ENCODE measurements around the gene AOAH. TPM values are rescaled to one million over a fixed set of nuclear protein-coding genes. Genes with fewer than 3 reads are reported as not detected.
"Not testable (repeated sequence)": the region's sequence is repeated elsewhere in the genome, so short reads cannot be mapped to it uniquely, and the experiment has no call there.

The AOAH gene
- total RNA-seq, 1 experiment from 2014 or later, result 1.3 TPM

DNA sequence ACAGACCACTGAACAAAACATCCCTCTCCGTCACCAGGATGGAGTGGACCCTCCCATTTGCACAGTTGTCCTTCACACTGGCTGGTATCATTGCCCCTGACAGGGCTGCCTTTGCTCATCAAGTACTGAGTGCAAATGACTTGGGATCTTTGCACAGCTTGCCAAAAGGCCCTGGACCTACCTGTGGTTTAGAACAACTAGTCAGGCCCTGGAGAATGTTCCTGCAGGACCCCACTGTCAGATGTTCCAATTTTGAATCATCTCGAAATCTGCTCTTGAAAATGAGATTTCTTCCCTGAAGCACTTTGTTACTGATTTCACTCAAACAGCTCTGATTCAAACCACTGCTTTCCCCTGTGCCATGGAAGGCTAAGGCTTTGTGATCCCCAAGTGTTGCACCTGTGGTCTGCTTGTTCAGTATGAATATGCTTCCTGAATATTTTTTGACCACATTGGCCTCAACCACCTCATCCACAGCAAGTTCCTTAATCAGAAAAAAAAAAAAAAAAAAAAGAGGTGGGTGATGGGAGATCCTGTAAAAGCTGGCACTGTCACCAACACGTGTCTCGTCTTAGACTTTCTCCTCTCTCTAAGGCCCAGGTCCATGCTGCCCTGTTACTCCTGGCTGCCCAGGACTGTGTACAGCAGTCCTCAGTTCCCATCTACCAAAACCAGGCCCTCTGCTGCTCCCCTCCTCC, 2.7 kb upstream of the AOAH start:
- no peaks in the 10 kb centered on the region for H3K27me3 ChIP-seq
- DNase-seq, result peak in 1 of 2 experiments; percentile 40
- no peak overlapping the region for H3K27ac ChIP-seq
- no peaks in the 10 kb centered on the region for H3K4me1 ChIP-seq
- no peaks in the 10 kb centered on the region for H3K36me3 ChIP-seq
- H3K9me3 ChIP-seq (replicated peaks), result 0 out of 2 replicates have a peak, but pooled peaks cover 2% of the 10 kb centered on the region
- H3K4me3 ChIP-seq, result no peak overlapping the region

GRCh38 chr7:36726311-36726710, 2.0 kb upstream of the AOAH start:
- H3K9me3 ChIP-seq (replicated peaks), result 0 out of 2 replicates have a peak, but pooled peaks cover 2% of the 10 kb centered on the region
- H3K4me1 ChIP-seq, result no peaks in the 10 kb centered on the region
- H3K36me3 ChIP-seq, result no peaks in the 10 kb centered on the region
- DNase-seq, result no peak
- no peak overlapping the region for H3K27ac ChIP-seq
- H3K4me3 ChIP-seq, result no peak overlapping the region
- H3K27me3 ChIP-seq, result no peaks in the 10 kb centered on the region

DNA sequence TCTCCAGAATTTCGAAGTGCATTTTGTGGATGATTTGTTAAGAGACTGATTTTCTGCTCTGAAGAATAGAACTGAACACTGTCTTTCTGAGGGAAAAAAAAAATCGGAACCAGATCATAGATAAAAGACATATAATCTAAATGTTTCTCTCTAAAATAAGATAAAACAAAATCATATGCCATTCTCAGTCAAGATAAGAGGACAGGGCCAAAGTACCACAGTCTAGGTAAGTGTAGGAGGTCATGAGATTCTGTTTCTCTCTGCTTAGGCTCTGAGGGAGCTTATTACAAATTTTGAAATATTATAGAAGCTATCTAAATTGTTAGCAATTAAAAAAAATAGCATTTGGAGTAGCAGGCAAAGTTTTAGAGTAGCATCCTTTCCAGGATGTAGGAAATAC, 702 bp upstream of the AOAH start:
- Histone ChIP-seq H3K4me1 (no peaks in the 10 kb centered on the region), H3K36me3 (no peaks in the 10 kb centered on the region), H3K27me3 (no peaks in the 10 kb centered on the region), H3K9me3 (replicated peaks) (0 out of 2 replicates have a peak, but pooled peaks cover 2% of the 10 kb centered on the region), H3K4me3 (no peak overlapping the region), H3K27ac (no peak overlapping the region)
- DNase-seq, result no peak

DNA sequence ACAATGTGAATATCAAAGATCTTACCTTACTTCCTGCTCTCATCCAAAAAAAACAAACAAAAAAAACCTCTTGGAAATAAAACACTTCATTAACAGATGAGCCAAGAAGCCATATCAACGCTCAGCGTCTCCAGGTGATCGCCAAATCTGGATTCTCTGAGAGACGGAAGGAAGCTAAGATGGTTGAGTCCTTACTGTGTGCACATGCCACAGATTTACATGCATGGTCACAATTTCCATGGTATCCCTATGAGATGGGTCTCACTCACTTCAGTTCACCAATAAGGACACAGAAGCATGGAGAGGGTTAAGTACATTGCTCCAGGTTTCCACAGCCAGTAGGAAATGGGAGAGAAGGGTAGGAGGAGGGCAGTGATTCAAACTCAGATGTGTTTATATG, 1.0 kb downstream of the AOAH start:
- no peaks in the 10 kb centered on the region for H3K4me1 ChIP-seq
- no peak for DNase-seq
- H3K4me3 ChIP-seq, result no peak overlapping the region
- H3K27me3 ChIP-seq, result no peaks in the 10 kb centered on the region
- H3K9me3 ChIP-seq (replicated peaks), result 0 out of 2 replicates have a peak, but pooled peaks cover 1% of the 10 kb centered on the region
- no peaks in the 10 kb centered on the region for H3K36me3 ChIP-seq
- no peak overlapping the region for H3K27ac ChIP-seq

- no peaks in the 10 kb centered on the region for H3K27me3 ChIP-seq
- no peaks in the 10 kb centered on the region for H3K36me3 ChIP-seq
- no peaks in the 10 kb centered on the region; the same call in 1 of the 2 replicates for H3K9me3 ChIP-seq (replicated peaks)
- no peaks in the 10 kb centered on the region for H3K4me1 ChIP-seq
- H3K27ac ChIP-seq, result no peak overlapping the region
- no peak overlapping the region for H3K4me3 ChIP-seq
- no peak for DNase-seq
Observed at GRCh38 chr7:36719083-36719632, 5.1 kb downstream of the AOAH start.

GRCh38 chr7:36717586-36717985, 6.7 kb downstream of the AOAH start:
- Histone ChIP-seq H3K9me3 (replicated peaks) (peaks cover 3% of the 10 kb centered on the region; the same call in 1 of the 2 replicates), H3K27me3 (no peaks in the 10 kb centered on the region), H3K36me3 (no peaks in the 10 kb centered on the region), H3K4me1 (no peaks in the 10 kb centered on the region), H3K27ac (no peak overlapping the region), H3K4me3 (no peak overlapping the region)
- no peak for DNase-seq

DNA sequence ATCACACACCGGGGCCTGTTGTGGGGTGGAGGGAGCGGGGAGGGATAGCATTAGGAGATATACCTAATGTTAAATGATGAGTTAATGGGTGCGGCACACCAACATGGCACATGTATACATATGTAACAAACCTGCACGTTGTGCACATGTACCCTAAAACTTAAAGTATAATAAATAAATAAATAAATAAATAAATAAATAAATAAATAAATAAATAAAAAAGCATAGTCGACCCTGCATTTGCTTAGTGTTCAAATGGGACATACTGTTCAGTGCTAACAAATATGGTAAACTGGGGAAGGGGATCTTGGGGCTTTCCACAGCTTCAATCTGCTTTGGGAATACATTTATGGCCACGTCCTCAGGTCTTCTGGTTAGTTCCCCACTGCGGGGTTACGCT, 7.5 kb downstream of the AOAH start:
- H3K27me3 ChIP-seq; H3K27ac ChIP-seq; DNase-seq; H3K9me3 ChIP-seq (replicated peaks); H3K4me3 ChIP-seq; H3K36me3 ChIP-seq; H3K4me1 ChIP-seq: not testable (repeated sequence)

DNA sequence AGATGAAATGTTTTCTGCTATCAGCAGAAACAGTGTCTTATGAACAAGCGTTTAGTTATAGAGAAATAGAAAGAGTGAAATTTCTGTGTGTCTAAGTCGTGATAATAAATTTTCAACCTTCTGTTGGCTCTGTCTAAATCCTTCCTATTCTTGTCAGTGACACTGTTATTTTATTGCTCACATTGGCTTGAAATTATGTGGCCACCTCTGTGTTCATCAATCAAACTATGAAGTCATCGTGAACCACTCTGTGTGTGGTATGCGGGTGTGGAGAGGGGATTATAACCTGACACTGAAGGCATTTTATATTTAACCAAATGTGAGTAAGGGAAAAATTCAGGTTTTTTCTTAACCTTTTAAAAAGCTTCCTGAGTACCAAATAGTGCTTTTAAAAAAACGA, 12.3 kb downstream of the AOAH start:
- Histone ChIP-seq H3K4me3 (no peak overlapping the region), H3K27me3 (no peaks in the 10 kb centered on the region), H3K27ac (peak overlapping the region; percentile 36), H3K4me1 (peaks cover 12% of the 10 kb centered on the region), H3K36me3 (no peaks in the 10 kb centered on the region), H3K9me3 (replicated peaks) (peaks cover 3% of the 10 kb centered on the region; the same call in 1 of the 2 replicates)
- DNase-seq, result peak; percentile 34 to 54

DNA sequence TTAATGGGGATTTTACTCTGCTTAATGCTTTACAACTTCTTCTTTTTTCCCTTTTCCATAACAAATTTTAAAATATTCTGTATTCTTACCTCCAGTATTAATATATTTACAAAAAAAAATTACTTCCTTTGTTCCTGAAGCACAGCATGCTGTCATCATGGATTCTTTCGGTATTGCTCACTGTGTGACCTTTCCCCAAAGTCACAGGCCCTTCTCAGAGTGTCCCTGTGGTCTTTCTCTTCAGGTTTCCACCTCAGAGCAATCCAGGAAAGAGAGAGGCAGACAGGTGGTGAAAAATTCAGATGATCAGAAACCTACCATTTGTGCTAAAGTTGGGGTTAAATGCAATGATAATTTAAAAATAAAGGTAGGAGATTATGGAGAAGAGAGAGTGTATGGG, 13.0 kb downstream of the AOAH start:
- Histone ChIP-seq H3K36me3 (no peaks in the 10 kb centered on the region), H3K27ac (peak overlapping the region; percentile 36), H3K4me3 (no peak overlapping the region), H3K27me3 (no peaks in the 10 kb centered on the region), H3K9me3 (replicated peaks) (peaks cover 6% of the 10 kb centered on the region; the same call in 1 of the 2 replicates), H3K4me1 (peaks cover 12% of the 10 kb centered on the region)
- no peak for DNase-seq

GRCh38 chr7:36710186-36710791, 14.0 kb downstream of the AOAH start:
- H3K27ac ChIP-seq, result no peak overlapping the region
- H3K36me3 ChIP-seq, result no peaks in the 10 kb centered on the region
- no peak overlapping the region for H3K4me3 ChIP-seq
- no peak for DNase-seq
- peaks cover 12% of the 10 kb centered on the region for H3K4me1 ChIP-seq
- peaks cover 7% of the 10 kb centered on the region; the same call in 1 of the 2 replicates for H3K9me3 ChIP-seq (replicated peaks)
- no peaks in the 10 kb centered on the region for H3K27me3 ChIP-seq

DNA sequence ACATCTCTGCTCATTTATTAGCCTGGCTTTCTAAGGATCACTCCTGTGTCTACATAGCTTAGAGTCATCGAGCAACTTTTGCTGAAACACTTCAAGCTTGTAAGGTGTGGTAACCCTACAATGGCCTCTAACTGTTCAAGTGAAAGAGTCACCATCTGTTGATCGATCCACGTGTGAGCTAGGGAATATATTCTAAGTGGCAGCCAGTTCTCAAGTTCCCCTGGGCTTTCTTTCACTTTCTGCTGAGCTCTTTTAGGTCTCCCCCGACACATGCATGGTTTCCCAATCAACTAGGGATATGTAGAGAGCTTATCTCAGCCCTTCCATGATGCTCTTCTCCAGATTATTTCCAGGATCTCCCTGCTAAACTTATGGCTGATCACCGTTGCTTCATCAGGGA, 15.5 kb downstream of the AOAH start:
- H3K4me1 ChIP-seq, result peaks cover 12% of the 10 kb centered on the region
- no peaks in the 10 kb centered on the region for H3K36me3 ChIP-seq
- H3K27ac ChIP-seq, result no peak overlapping the region
- DNase-seq, result no peak
- peaks cover 6% of the 10 kb centered on the region; the same call in 1 of the 2 replicates for H3K9me3 ChIP-seq (replicated peaks)
- H3K4me3 ChIP-seq, result no peak overlapping the region
- no peaks in the 10 kb centered on the region for H3K27me3 ChIP-seq

DNA sequence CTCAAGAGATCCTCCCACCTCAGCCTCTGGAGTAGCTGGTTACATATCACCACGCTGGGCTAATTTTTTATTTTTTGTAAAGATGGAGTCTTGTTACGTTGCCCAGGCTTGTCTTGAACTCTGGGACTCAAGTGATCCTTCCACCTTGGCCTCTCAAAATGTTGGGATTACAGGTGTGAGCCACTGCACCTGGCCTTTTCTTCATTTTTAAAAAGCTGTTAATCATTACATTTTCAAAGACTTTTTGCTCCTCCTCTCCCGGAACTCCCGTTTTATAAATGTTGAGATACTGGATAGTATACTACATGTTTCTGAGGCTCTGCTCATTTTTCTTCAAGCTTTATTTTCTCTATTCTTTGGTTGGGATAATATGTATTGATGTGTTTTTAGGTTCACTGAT, 16.4 kb downstream of the AOAH start:
- Histone ChIP-seq H3K27me3 (no peaks in the 10 kb centered on the region), H3K9me3 (replicated peaks) (peaks cover 3% of the 10 kb centered on the region; the same call in 1 of the 2 replicates), H3K4me1 (peaks cover 12% of the 10 kb centered on the region), H3K4me3 (no peak overlapping the region), H3K27ac (no peak overlapping the region), H3K36me3 (no peaks in the 10 kb centered on the region)
- DNase-seq, result no peak

- no peaks in the 10 kb centered on the region for H3K27me3 ChIP-seq
- H3K4me3 ChIP-seq, result no peak overlapping the region
- DNase-seq, result no peak
- H3K27ac ChIP-seq, result no peak overlapping the region
- peaks cover 3% of the 10 kb centered on the region; the same call in 1 of the 2 replicates for H3K9me3 ChIP-seq (replicated peaks)
- H3K36me3 ChIP-seq, result no peaks in the 10 kb centered on the region
- H3K4me1 ChIP-seq, result peaks cover 12% of the 10 kb centered on the region
Observed at GRCh38 chr7:36707465-36707864, 16.8 kb downstream of the AOAH start.

DNA sequence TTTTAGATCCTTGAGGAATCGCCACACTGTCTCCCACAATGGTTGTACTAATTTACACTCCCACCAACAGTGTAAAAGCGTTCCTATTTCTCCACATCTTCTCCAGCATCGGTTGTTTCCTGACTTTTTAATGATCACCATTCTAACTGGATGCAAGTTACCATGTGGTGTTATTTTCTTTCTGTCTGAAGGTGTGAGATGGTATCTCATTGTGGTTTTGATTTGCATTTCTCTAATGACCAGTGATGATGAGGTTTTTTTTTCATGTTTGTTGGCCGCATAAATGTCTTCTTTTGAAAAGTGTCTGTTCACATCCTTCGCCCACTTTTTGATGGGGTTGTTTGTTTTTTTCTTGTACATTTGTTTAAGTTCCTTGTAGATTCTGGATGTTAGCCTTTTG, 20.4 kb downstream of the AOAH start:
- not testable (repeated sequence) for H3K27me3 ChIP-seq; DNase-seq; H3K4me1 ChIP-seq; H3K4me3 ChIP-seq; H3K27ac ChIP-seq; H3K9me3 ChIP-seq (replicated peaks); H3K36me3 ChIP-seq

- no peak for DNase-seq
- Histone ChIP-seq H3K9me3 (replicated peaks) (no peaks in the 10 kb centered on the region), H3K4me3 (no peak overlapping the region), H3K27ac (no peak overlapping the region), H3K4me1 (no peaks in the 10 kb centered on the region), H3K27me3 (no peaks in the 10 kb centered on the region), H3K36me3 (no peaks in the 10 kb centered on the region)
Observed at GRCh38 chr7:36692456-36692855, 31.8 kb downstream of the AOAH start.
